Left ventricle myocardium superior (tissue), 1 donor: ENCODE results near the gene EXOC4. TPM values are rescaled to one million over a fixed set of nuclear protein-coding genes. Genes with fewer than 3 reads are reported as not detected.
"Not testable (repeated sequence)": the region's sequence is repeated elsewhere in the genome, so short reads cannot be mapped to it uniquely, and the experiment has no call there.

Experiments
- ATAC-seq: fragments of 200-7000 bp; cut with Tn5 transposase; one replicate; pipeline ENCODE4 v1.9.1; 2020; ENCODE audit warnings: mild to moderate bottlenecking, moderate library complexity
- DNase-seq: peaks from one replicate; pipeline ENCODE4 v3.0.0-alpha.2; 2020
- intact Hi-C: fragments of 100-400 bp; cut with micrococcal nuclease; formaldehyde crosslinking; loops from one replicate; pipeline ENCODE4 v1.11.0; 2022
- total RNA-seq: library from RNA; stranded (reverse); fragmentation: NEBNext Ultra II Directional; extraction: Animal tissue kit (Norgen Biotek cat#: 25700); gene quantifications from one replicate; pipeline ENCODE4 v1.2.1, GENCODE V29; 2021
- donor health status: DM: no; HTN: yes; CAD: no; lungs with severe emphysema.

The EXOC4 gene
- total RNA-seq, 1 donor from 2014 or later: 38.4 TPM

DNA sequence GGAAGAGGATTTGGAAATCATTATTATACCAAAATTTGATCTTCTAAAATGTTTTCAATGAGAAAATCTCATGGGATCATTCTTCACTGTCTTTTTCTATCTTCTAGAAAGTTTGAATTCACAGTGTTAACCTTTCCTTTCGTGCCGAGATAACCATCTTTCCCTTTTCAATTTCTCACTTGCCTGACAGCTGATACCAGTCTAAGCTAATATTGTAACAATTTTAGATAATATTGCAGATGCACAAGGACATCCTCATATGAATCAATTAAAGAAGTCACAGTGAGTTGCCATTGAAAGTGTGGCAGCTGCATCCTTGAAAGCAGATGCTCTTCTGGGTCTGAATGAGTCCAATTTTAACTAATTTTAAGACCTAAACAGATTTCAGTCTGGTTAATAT is 734.7 kb downstream of the EXOC4 start:
- ATAC-seq: no peak
- intact Hi-C loops: no loop called here
- no peak for DNase-seq

DNA sequence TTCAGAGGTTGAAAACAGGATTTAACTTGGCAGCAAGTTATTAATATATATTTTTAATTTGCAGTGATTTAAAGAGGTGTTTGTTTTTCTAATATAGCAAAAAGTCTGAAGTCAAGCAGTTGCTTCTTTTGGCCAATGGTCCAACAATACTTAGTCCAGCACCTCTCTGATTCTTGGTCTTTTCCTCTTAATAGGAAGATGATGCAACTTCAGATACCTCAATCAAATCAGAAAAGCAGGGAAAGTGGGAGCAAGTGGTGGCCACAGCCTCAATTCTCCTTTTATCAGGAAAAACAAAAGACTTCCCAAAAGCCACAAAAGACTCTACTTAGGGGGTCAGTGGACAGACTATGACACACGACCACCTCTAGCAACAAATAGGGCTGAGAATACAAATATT is 740.7 kb downstream of the EXOC4 start:
- intact Hi-C loops: no loop called here
- ATAC-seq (no peak), DNase-seq (no peak)

DNA sequence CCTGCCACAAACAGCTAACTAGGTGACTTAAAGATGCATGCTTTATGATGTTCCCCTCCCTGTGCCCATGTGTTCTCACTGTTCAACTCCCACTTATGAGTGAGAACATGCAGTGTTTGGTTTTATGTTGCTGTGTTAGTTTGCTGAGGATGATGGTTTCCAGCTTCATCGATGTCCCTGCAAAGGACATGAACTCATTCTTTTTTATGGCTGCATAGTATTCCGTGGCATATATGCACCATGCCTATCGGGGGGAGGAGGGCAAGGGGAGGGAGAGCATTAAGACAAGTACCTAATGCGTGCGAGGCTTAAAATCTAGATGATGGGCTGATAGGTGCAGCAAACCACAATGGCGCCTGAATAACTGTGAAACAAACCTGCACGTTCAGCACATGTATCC is 741.2 kb downstream of the EXOC4 start:
- intact Hi-C loops, DNase-seq, ATAC-seq: not testable (repeated sequence)

DNA sequence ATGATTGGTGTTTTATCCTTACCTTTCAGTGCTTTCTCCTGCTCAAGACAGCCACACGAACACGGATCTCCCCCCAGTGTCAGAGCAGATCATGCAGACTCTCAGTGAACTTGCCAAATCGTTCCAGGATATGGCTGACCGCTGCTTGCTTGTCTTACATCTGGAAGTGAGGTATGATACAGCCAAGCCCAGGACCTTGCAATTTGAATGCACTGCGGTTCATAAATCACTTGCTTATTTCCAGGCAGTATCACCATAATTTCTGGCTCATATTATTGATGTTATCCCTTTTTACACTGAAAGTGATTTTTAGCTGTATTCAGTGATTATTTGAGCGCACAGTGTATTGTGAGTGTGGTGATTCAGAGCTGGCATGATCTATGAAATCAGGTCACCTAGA is 744.6 kb downstream of the EXOC4 start:
- ATAC-seq (no peak), DNase-seq (no peak)
- intact Hi-C loops: no loop called here

DNA sequence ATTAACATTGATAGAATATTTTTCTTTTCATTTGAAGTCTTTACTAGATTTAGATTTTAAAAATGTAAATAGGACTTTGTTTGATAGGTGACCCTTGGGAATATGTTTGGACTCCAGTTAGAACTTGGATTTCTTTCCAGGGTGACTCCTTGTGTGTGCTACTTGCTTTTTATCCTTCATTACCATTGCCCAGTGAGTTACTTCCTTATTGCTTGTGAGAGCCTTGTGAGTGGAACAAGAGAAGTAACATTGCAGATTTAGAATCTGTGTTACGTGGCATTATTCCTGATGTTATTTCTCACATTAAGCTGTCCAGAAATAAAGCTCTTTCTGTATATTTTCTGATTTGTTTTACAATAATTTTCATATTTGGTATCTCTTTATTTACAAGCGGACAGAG is 746.3 kb downstream of the EXOC4 start:
- DNase-seq: no peak
- intact Hi-C loops: no loop called here
- ATAC-seq: no peak

DNA sequence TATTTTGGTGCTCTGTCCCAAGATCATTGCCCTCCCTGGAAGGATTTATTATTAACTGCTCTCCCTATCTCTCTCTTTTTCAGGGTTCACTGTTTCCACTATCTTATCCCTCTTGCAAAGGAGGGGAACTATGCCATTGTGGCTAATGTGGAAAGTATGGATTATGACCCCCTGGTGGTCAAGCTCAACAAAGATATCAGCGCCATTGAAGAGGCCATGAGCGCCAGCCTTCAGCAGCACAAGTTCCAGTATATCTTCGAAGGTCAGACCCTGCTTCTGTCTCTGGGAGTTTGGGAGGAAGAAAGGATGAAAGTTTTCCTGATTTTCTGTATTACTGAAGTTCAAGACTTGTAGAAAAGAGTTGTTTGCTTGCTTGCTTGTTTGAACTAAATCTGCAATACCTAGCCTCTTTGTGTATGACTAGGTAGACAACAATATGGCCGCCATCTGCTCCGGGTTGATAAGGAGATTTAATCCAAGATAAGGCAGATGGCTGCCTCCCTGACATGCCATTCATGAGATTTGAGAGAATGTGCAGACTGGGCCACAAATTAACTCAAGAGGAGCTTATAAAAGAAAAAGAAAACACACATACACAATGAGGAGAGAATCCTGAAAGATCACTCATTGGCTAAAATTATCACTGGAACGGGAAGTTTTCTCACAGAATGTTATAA is 752.1 kb downstream of the EXOC4 start:
- intact Hi-C loops: no loop called here
- DNase-seq (no peak), ATAC-seq (no peak)

DNA sequence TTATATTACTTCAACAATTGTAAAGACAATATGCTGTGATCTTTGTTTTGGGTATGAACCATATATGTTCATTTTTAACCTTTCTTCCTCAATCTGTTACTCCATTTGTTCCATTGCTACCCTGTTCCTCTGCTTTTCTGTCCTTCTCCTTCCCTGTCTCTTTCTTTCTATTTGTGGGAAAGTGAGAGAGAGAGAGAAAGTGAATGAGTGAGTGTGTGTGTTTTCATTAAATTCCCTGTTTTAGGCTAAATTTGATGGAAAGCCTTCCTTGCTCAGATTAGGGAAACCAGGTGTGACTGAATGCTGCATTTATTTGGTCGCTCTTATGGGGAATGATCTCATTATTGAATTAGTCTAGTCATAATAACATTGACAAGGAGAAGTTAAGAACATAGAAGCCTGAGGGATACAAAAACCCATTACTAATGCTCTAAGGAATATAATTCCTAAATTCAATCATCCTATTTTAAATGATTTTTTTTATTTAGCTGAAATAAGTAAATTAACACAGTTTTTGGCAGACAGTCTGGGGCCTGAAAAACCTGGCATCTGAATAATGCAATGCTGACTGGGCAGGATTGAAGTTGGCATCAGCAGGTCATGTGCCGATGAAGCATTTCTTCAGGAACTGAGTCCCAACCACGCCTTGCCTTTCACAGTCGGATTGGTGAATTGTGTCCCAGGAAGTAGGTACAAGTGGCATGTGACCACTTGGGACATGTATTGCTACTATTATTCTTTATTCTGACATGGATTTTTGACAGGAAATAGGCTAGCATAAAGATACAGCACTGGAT is 756.6 kb downstream of the EXOC4 start:
- DNase-seq (no peak), ATAC-seq (no peak)
- intact Hi-C loops: no loop called here

DNA sequence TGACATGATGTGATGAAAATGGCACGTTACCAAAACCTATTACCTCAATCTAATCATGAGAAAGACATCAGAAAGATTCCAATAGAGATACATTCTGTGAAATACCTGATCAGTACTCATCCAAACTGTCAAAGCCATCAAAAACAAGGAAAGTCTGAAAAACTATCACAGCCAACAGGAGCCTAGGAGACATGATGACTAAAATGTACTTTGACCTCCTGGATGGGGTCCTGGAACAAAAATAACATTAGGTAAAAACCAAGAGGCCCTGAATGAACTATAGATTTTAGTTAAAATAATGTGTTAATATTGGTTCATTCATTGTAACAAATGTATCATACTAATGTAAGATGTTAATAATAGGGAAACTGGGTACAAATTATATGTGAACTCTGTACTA is 760.4 kb downstream of the EXOC4 start:
- ATAC-seq: no peak
- intact Hi-C loops: no loop called here

DNA sequence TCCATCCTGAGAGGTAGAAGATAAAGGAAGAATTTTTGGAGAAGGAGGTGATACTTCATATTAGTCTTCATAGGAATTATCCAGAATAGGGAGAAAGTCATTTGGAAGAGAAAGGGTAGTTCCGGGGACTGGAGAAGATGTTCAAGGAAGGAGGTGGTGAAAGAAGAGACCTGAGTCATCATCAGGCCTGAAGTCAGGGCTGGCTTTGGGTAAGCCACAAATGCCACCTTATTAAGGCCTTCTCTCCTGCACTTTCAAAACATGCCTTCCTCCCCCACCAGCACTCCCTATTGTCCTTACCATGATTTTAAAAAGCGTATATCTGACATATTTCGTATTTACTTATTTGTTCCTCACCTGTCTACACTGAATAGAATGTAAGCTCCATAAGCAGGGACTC is 762.1 kb downstream of the EXOC4 start:
- DNase-seq (no peak), ATAC-seq (no peak)
- intact Hi-C loops: no loop called here

More for the DNA sequence above, 760.4 kb downstream of the EXOC4 start:
- no peak for DNase-seq

DNA sequence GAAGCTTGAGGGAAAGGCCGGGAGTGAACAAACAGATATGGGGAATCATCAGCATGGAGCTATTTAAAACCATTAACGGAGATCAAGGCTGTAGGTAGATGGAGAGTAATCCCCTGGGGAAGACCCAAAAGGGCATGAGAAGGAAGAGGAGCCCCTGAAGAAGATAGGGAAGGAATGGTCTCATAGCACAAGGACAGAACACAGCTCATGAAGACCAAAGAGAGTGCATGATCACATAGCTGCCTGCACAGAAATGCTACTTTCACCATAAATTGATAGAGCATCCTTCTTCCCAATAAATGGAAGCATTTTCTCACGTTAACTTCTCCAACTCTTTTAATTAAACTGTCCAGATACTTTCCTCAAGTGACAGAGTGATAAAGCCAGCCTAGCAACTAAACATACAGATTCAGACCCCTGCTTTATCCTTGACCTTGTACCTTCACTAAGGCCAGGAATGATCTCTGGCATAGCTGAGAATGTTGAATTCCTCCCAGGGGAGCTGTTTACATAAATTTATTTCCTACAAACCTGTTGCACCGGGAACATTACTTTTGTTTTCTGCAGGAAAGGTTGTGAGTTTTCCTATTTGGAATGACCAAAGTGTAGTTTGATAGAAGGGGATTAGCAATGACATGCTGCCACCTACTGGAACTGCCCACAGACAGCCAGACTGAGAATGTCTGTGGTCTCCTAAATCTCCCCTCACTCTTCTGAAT is 763.5 kb downstream of the EXOC4 start:
- intact Hi-C loops: no loop called here
- DNase-seq (peak; percentile 31), ATAC-seq (peak; percentile 57)

DNA sequence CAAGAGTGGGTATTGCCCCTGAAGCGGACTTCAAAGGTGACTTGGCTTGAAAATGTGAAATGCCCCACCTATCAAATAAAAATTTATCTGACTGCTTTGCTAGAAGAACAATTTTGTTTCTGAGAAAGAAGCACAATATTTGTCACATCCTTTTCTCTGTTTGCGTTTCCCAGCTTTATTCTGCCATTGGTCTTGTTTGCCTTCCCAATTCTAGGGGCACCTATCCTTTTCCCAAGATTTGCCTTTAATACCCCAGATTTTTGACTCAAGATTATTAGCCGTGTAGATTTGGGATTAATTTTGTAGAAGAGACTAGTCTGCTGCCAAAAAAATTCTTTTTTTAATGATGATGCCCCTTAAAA is 764.0 kb downstream of the EXOC4 start:
- intact Hi-C loops: no loop called here
- DNase-seq (no peak), ATAC-seq (no peak)

DNA sequence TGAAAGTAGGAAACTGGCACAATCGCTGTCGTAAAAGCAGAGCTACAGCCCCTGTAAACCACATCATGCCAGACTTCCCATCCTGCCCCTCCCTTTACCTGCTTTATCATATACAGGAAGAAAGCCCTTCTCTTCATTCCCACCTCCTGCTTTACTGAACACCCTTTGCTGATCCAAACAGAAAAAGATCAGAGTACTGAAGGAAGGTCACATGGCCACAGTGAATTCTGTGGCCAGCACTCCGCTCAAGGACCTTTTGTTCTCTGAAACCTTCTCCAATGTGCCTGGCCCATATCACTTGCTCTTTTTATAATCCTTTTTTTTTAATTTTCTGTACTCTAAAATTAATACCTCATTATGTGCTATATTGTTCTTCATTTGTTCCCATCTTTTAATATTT is 765.4 kb downstream of the EXOC4 start:
- ATAC-seq (no peak), DNase-seq (no peak)

DNA sequence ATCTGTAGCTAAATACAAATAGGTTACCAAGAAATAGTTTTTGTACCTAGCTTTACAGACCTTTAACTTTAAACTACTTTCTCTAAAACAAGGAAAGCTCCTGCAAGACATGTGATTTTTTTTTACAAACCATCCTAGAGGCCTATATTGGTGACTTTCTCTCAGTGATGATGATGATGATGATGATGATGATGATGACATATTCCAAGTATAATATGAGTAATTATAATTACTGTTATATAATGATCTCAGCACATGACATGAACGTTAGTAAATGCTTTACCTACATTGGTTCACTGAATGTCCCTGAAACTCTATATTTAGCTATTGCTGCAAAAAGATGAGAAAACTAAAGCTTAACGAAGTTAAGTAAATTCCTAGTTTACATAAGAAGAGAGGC is 766.4 kb downstream of the EXOC4 start:
- DNase-seq (no peak), ATAC-seq (no peak)
- intact Hi-C loops: no loop called here

More for the DNA sequence above, 765.4 kb downstream of the EXOC4 start:
- intact Hi-C loops: no loop called here

DNA sequence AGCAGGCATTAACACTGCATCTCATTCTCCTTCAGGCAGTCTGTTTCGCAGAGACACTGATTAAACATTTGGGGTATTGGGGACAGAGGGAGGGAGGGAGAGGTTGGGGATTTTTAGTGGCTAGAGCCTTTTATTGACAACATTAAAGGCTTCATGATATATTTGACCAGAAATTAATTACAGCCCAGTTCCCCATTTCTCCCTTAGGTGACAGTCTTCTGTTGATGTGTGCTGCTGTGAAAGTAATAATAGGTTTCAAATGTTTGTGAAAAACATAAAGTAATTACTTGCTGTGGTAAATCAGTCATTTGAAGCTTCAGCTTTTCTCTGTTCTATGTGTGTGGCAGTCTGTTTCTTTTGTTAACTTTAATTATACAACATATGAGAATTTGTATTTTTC is 769.0 kb downstream of the EXOC4 start:
- DNase-seq (no peak), ATAC-seq (no peak)

DNA sequence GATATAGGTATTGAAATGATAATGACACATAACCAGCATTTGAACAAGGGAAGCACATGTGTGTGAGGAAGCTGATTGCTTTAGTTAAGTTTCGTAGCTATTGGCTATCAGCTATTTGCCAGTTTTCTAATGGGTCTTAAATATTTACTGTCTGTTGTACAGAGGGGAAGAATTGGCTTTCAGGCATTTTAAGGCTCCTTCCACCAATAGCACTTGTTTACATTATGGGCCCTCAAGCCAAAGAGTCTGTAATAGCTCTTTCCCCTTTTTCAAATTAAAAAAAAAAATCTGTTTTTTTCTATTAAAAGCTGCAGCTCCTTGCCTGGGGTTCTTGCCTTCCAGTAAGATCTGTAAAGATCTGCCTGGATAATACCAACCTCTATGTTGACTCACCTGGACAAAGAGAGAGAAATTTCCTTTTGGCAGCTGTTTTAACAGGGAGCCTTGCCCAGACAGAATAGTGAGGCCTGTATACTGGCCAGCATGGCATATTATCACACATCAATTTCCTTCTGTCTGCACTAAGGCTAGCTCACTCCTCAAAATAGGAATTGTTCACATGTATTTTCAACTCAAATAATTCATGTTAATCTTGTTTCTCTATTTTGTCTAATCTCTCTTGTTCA is 769.5 kb downstream of the EXOC4 start:
- ATAC-seq (no peak), DNase-seq (no peak)
- intact Hi-C loops: no loop called here

More for the DNA sequence above, 769.0 kb downstream of the EXOC4 start:
- intact Hi-C loops: no loop called here

DNA sequence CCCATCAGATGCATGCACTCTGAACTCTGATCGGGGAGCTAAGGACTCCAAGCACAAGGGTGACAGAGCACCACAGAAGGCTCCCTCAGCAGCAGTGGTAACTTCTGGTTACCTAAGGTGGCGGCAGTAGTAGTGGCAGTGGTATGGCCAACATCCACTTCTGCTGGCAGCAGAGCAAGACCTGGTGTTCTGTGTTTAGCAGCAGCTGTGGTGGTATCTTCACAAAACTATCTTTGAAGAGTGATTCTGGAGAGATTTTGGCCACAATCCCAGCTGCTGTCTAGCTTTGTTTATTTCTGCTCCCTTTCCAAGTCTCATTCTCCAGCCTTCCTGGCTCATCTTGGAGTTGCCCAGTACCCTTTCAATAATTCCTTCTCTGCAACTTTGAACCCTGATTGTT is 771.9 kb downstream of the EXOC4 start:
- DNase-seq: no peak
- intact Hi-C loops: no loop called here
- peak; percentile 53 for ATAC-seq

DNA sequence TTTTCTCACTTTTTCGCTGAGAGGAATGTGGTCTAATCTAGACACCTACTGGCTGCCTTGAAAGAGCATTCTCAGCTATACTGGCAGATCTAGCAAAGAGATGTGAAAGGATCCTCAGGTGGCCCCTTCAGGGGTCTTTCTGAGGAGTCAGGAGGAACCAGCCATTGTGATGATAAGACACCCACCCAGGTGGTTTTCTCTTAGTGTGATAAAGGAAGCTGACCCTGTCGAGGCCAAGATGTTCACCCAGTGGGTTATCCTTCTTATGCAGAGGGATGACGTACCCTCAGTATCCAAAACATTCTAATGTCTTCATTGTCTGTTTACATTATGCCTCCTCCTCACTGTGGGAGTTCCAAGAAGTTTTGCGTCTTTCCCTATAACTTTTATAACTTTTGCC is 776.0 kb downstream of the EXOC4 start:
- no peak for DNase-seq
- intact Hi-C loops: no loop called here

DNA sequence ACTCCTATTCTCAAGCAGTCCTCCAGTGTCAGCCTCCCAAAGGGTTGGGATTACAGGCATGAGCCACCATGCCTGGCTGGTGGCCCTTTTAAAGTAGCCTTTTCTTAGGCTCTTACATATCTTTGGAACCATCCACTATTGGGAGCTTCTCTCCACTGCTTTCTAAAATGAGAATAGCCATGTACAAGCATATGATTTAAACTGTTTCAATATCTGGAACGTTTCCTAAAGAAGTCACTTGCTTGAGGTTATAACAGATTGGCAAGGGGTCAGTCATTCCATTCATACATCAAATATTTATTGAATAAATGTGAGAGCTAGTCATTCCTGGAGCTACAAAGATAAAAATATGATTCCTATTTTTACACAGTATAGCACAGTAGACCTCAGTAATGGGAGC is 776.9 kb downstream of the EXOC4 start:
- no peak for DNase-seq
- intact Hi-C loops: no loop called here
- ATAC-seq: no peak

More for the DNA sequence above, 776.0 kb downstream of the EXOC4 start:
- ATAC-seq: no peak

DNA sequence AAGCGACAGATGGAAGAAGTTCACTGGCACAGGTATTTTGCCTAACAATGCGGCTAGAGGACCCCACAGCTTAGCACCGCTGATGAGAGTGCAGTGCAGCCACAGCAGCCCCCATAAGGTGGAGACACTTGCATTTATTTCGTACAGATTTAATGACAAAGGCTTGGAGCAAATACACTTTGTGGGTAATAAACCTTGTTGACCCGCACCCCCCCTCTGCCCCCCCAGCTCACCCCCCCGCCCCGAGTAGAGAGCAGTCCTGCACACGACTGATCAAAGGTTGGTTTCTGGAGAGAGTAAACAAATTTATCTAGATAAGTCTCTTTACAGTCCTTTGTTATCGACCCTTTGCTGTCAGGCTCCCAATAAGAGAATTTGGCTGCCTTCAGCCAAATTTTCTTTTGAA is 777.6 kb downstream of the EXOC4 start:
- ATAC-seq (no peak), DNase-seq (no peak)
- intact Hi-C loops: no loop called here
